ENCODE measurements around the gene AXDND1. TPM values are rescaled to one million over a fixed set of nuclear protein-coding genes. Genes with fewer than 3 reads are reported as not detected.

AXDND1 gene
- total and polyA plus RNA-seq, 2 donors (not counting 1 experiment from before 2014, with no cell fraction given), result 0.05 to 0.17 TPM

GRCh38 chr1:179474713-179475112, 108.9 kb downstream of the AXDND1 start:
- Histone ChIP-seq H4K20me1 (ENCODE audit: control insufficient read depth, extremely low read depth, insufficient read depth, low read length) (no peaks in the 10 kb centered on the region), H2AFZ (ENCODE audit: low read length) (no peak overlapping the region), H3K9me3 (ENCODE audit: control insufficient read depth, insufficient read depth, low read depth, low read length) (no peaks in the 10 kb centered on the region), H3K4me2 (ENCODE audit: extremely low read depth, insufficient read depth, low read length) (no peak overlapping the region), H3K4me3 (replicated peaks in 1 of 4; ENCODE audit: control extremely low read depth in 1 of 4, insufficient read depth in 1 of 4, low read depth in 3 of 4, low read length in 4 of 4) (no peak overlapping the region), H3K36me3 (ENCODE audit: control insufficient read depth, insufficient read depth, low read length) (no peaks in the 10 kb centered on the region), H3K27ac (ENCODE audit: insufficient read depth, low read length) (no peak overlapping the region), H3K4me1 (ENCODE audit: control insufficient read depth, extremely low read depth, insufficient read depth, low read length) (no peaks in the 10 kb centered on the region), H3K9ac (ENCODE audit: insufficient read depth, low read length) (no peak overlapping the region), H3K79me2 (ENCODE audit: control insufficient read depth, insufficient read depth, low read length) (no peaks in the 10 kb centered on the region), H3K27me3 (ENCODE audit: control insufficient read depth, insufficient read depth, low read length) (no peaks in the 10 kb centered on the region)
- no peak for DNase-seq (ENCODE audit: low read depth in 2 of 2)
- TF ChIP-seq CTCF (conservative IDR thresholded peaks at IDR 0.05 in 1 of 2, IDR thresholded peaks at IDR 0.05 in 1 of 2; ENCODE audit: low read depth in 1 of 2, low read length in 2 of 2), result no peak
- no peak for TF ChIP-seq EZH2 (IDR thresholded peaks at IDR 0.05; ENCODE audit: low read length, missing control alignments)

- H3K9me3 ChIP-seq (ENCODE audit: control insufficient read depth, insufficient read depth, low read depth, low read length), result no peaks in the 10 kb centered on the region
- no peak overlapping the region for H3K27ac ChIP-seq (ENCODE audit: insufficient read depth, low read length)
- DNase-seq (ENCODE audit: low read depth in 2 of 2), result no peak
- no peak overlapping the region for H3K9ac ChIP-seq (ENCODE audit: insufficient read depth, low read length)
- no peaks in the 10 kb centered on the region for H3K4me1 ChIP-seq (ENCODE audit: control insufficient read depth, extremely low read depth, insufficient read depth, low read length)
- no peaks in the 10 kb centered on the region for H3K36me3 ChIP-seq (ENCODE audit: control insufficient read depth, insufficient read depth, low read length)
- no peaks in the 10 kb centered on the region for H4K20me1 ChIP-seq (ENCODE audit: control insufficient read depth, extremely low read depth, insufficient read depth, low read length)
- no peaks in the 10 kb centered on the region for H3K79me2 ChIP-seq (ENCODE audit: control insufficient read depth, insufficient read depth, low read length)
- no peak for TF ChIP-seq EZH2 (IDR thresholded peaks at IDR 0.05; ENCODE audit: low read length, missing control alignments)
- no peak for TF ChIP-seq CTCF (conservative IDR thresholded peaks at IDR 0.05 in 1 of 2, IDR thresholded peaks at IDR 0.05 in 1 of 2; ENCODE audit: low read depth in 1 of 2, low read length in 2 of 2)
- no peak overlapping the region for H2AFZ ChIP-seq (ENCODE audit: low read length)
- no peaks in the 10 kb centered on the region for H3K27me3 ChIP-seq (ENCODE audit: control insufficient read depth, insufficient read depth, low read length)
- H3K4me3 ChIP-seq (replicated peaks in 1 of 4; ENCODE audit: control extremely low read depth in 1 of 4, insufficient read depth in 1 of 4, low read depth in 3 of 4, low read length in 4 of 4), result no peak overlapping the region
- no peak overlapping the region for H3K4me2 ChIP-seq (ENCODE audit: extremely low read depth, insufficient read depth, low read length)
Observed at GRCh38 chr1:179476484-179476883, 110.7 kb downstream of the AXDND1 start.

GRCh38 chr1:179478370-179478769, 112.6 kb downstream of the AXDND1 start:
- DNase-seq (ENCODE audit: low read depth in 2 of 2), result no peak
- H3K27ac ChIP-seq (ENCODE audit: insufficient read depth, low read length), result no peak overlapping the region
- H3K4me2 ChIP-seq (ENCODE audit: extremely low read depth, insufficient read depth, low read length), result no peak overlapping the region
- no peak overlapping the region for H3K9ac ChIP-seq (ENCODE audit: insufficient read depth, low read length)
- H3K9me3 ChIP-seq (ENCODE audit: control insufficient read depth, insufficient read depth, low read depth, low read length), result no peaks in the 10 kb centered on the region
- H3K4me1 ChIP-seq (ENCODE audit: control insufficient read depth, extremely low read depth, insufficient read depth, low read length), result no peaks in the 10 kb centered on the region
- no peaks in the 10 kb centered on the region for H3K36me3 ChIP-seq (ENCODE audit: control insufficient read depth, insufficient read depth, low read length)
- no peaks in the 10 kb centered on the region for H3K27me3 ChIP-seq (ENCODE audit: control insufficient read depth, insufficient read depth, low read length)
- H2AFZ ChIP-seq (ENCODE audit: low read length), result no peak overlapping the region
- TF ChIP-seq CTCF (conservative IDR thresholded peaks at IDR 0.05 in 1 of 2, IDR thresholded peaks at IDR 0.05 in 1 of 2; ENCODE audit: low read depth in 1 of 2, low read length in 2 of 2), result no peak
- TF ChIP-seq EZH2 (IDR thresholded peaks at IDR 0.05; ENCODE audit: low read length, missing control alignments), result no peak
- no peaks in the 10 kb centered on the region for H4K20me1 ChIP-seq (ENCODE audit: control insufficient read depth, extremely low read depth, insufficient read depth, low read length)
- H3K79me2 ChIP-seq (ENCODE audit: control insufficient read depth, insufficient read depth, low read length), result no peaks in the 10 kb centered on the region
- H3K4me3 ChIP-seq (replicated peaks in 1 of 4; ENCODE audit: control extremely low read depth in 1 of 4, insufficient read depth in 1 of 4, low read depth in 3 of 4, low read length in 4 of 4), result no peak overlapping the region

Measured in fibroblast of lung (primary cell).